Thyroid gland (tissue), 4 donors: Measurements from ENCODE around the gene ACLY.

Experiments used
- POLR2A ChIP-seq, 2 donors: fragments of 450-650 bp; IDR thresholded peaks; one replicate each; pipeline ENCODE4 v1.6.1; 2017; ENCODE audit warnings: antibody characterized with exemption in 2 of 2, mild to moderate bottlenecking in 2 of 2, moderate library complexity in 1 of 2
- TF ChIP-seq, protein P1 (sequence below), 6 experiments: fragments of 200-600 bp in 3 of 6; fragments of 450-650 bp in 3 of 6; sonication (generic) in 3 of 6; IDR thresholded peaks; one replicate each; pipeline ENCODE4 v1.5.1; 2016 to 2019; ENCODE audit warnings: antibody characterized with exemption in 6 of 6, mild to moderate bottlenecking in 2 of 6, inconsistent platforms in 1 of 6, moderate library complexity in 1 of 6

DNA sequence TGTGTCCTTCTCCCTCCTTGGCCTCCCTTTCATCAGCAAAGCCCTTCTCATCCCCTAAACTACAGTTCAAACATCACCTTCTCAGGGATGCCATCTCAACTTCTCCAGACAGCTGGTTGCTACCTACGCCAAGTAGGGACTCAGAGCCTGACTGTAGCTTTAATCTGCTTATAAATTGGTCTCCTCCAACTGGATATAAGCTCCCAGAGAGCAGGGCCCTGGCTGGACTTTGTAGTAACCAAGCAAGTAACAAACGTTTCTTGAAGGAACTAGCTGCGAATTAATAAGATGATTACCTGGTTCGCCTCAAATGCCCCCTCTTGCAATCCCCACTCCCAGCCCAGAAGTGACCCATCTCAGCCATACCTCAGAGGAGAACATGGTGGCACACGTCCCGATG lies 36.0 kb downstream of the ACLY start:
- TF ChIP-seq, protein P1, sequence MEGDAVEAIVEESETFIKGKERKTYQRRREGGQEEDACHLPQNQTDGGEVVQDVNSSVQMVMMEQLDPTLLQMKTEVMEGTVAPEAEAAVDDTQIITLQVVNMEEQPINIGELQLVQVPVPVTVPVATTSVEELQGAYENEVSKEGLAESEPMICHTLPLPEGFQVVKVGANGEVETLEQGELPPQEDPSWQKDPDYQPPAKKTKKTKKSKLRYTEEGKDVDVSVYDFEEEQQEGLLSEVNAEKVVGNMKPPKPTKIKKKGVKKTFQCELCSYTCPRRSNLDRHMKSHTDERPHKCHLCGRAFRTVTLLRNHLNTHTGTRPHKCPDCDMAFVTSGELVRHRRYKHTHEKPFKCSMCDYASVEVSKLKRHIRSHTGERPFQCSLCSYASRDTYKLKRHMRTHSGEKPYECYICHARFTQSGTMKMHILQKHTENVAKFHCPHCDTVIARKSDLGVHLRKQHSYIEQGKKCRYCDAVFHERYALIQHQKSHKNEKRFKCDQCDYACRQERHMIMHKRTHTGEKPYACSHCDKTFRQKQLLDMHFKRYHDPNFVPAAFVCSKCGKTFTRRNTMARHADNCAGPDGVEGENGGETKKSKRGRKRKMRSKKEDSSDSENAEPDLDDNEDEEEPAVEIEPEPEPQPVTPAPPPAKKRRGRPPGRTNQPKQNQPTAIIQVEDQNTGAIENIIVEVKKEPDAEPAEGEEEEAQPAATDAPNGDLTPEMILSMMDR (IDR thresholded peaks at IDR 0.05) = no peak
- TF ChIP-seq POLR2A (IDR thresholded peaks at IDR 0.05) = no peak
